Measurements from ENCODE around the gene NOC4L. TPM values are rescaled to one million over a fixed set of nuclear protein-coding genes. Genes with fewer than 3 reads are reported as not detected.

Gene NOC4L
- polyA plus RNA-seq, 1 of the 3 experiments (the other 2 are of a cell fraction): 12.9 TPM

GRCh38 chr12:132103542-132104308 is 40.5 kb upstream of the NOC4L start:
- Histone ChIP-seq H3K4me3 (ENCODE audit: low read depth in 2 of 2, low read length in 1 of 2) (no peak overlapping the region), H3K4me1 (ENCODE audit: control insufficient read depth in 1 of 2, insufficient read depth in 2 of 2, low read depth in 1 of 2, low read length in 1 of 2) (no peaks in the 10 kb centered on the region; a peak in 1 of 4 replicates), H3K27ac (ENCODE audit: low read depth in 2 of 2, low read length in 1 of 2) (no peak overlapping the region), H3K9ac (no peak overlapping the region), H3K27me3 (ENCODE audit: insufficient read depth) (no peaks in the 10 kb centered on the region), H4K20me1 (ENCODE audit: insufficient read depth) (0 out of 2 replicates have a peak, but pooled peaks cover 4% of the 10 kb centered on the region), H3K36me3 (replicated peaks in 1 of 2; ENCODE audit: control insufficient read depth in 1 of 2, insufficient read depth in 2 of 2, low read length in 1 of 2) (peaks cover 21 to 37% of the 10 kb centered on the region in 2 experiments), H3F3A (replicated peaks; ENCODE audit: insufficient read depth) (no peaks in the 10 kb centered on the region), H3K79me2 (ENCODE audit: insufficient read depth) (peaks cover 26% of the 10 kb centered on the region; the same call in 1 of the 2 replicates), H2AFZ (ENCODE audit: low read depth) (no peak overlapping the region), H3K4me2 (no peak overlapping the region), H3K9me2 (no peaks in the 10 kb centered on the region), H3K9me3 (no peaks in the 10 kb centered on the region)
- DNase-seq: no peak
- WGBS (ENCODE audit: low lambda C conversion rate): 97% methylated on average over 13 of the region's 26 CpGs
- CTCF ChIA-PET: no interaction called here
- TF ChIP-seq MAX (IDR thresholded peaks at IDR 0.05; ENCODE audit: low read depth) (no peak), USF1 (IDR thresholded peaks at IDR 0.05; ENCODE audit: borderline replicate concordance, low read depth) (no peak), SMC3 (IDR thresholded peaks at IDR 0.05; ENCODE audit: low read depth, low read length) (no peak), FOXJ3 (CRISPR knock-in tag; IDR thresholded peaks at IDR 0.05) (no peak), TEAD4 (IDR thresholded peaks at IDR 0.05; ENCODE audit: borderline replicate concordance, insufficient read depth) (no peak), RXRA (IDR thresholded peaks at IDR 0.05; ENCODE audit: borderline replicate concordance, low read depth) (no peak), CHD2 (IDR thresholded peaks at IDR 0.05; ENCODE audit: low read length, partially characterized antibody) (no peak), SIN3A (IDR thresholded peaks at IDR 0.05; ENCODE audit: borderline replicate concordance, low read depth, low read length) (no peak), RCOR1 (IDR thresholded peaks at IDR 0.05; ENCODE audit: low read length) (no peak), GABPA (IDR thresholded peaks at IDR 0.05; ENCODE audit: low read depth) (no peak), REST (IDR thresholded peaks at IDR 0.05; ENCODE audit: low read depth, low read length) (no peak)
- POLR2A ChIA-PET: no interaction called here

- DNase-seq: no peak
- Histone ChIP-seq H3K4me1 (ENCODE audit: control insufficient read depth in 1 of 2, insufficient read depth in 2 of 2, low read depth in 1 of 2, low read length in 1 of 2) (no peaks in the 10 kb centered on the region; a peak in 1 of 4 replicates), H3K27me3 (ENCODE audit: insufficient read depth) (no peaks in the 10 kb centered on the region), H3K27ac (ENCODE audit: low read depth in 2 of 2, low read length in 1 of 2) (no peak overlapping the region), H3K9ac (no peak overlapping the region), H3K9me2 (no peaks in the 10 kb centered on the region), H2AFZ (ENCODE audit: low read depth) (no peak overlapping the region), H3F3A (replicated peaks; ENCODE audit: insufficient read depth) (no peaks in the 10 kb centered on the region), H3K4me3 (ENCODE audit: low read depth in 2 of 2, low read length in 1 of 2) (no peak overlapping the region), H4K20me1 (ENCODE audit: insufficient read depth) (0 out of 2 replicates have a peak, but pooled peaks cover 4% of the 10 kb centered on the region), H3K36me3 (replicated peaks in 1 of 2; ENCODE audit: control insufficient read depth in 1 of 2, insufficient read depth in 2 of 2, low read length in 1 of 2) (peaks cover 26 to 33% of the 10 kb centered on the region in 2 experiments), H3K4me2 (no peak overlapping the region), H3K9me3 (no peaks in the 10 kb centered on the region), H3K79me2 (ENCODE audit: insufficient read depth) (peaks cover 18% of the 10 kb centered on the region; the same call in 1 of the 2 replicates)
- ChIA-PET CTCF (no interaction called here), POLR2A (no interaction called here)
- TF ChIP-seq GATA2 (CRISPR knock-in tag; IDR thresholded peaks at IDR 0.05) (no peak), YY1 (IDR thresholded peaks at IDR 0.05; ENCODE audit: low read depth) (no peak), RCOR1 (IDR thresholded peaks at IDR 0.05; ENCODE audit: low read length) (no peak), TAF1 (IDR thresholded peaks at IDR 0.05; ENCODE audit: borderline replicate concordance, low read depth, low read length) (no peak), JUND (IDR thresholded peaks at IDR 0.05) (no peak), ELF1 (IDR thresholded peaks at IDR 0.05) (no peak), MAX (IDR thresholded peaks at IDR 0.05; ENCODE audit: low read depth) (no peak), CTCF (IDR thresholded peaks at IDR 0.05) (no peak)
- over 99% methylated on average over 4 of the region's 6 CpGs for WGBS (ENCODE audit: low lambda C conversion rate)
Measured at GRCh38 chr12:132105467-132105866, 38.8 kb upstream of the NOC4L start.

Data from SK-N-SH (cell line).